Measurements from ENCODE around the gene MBOAT2. TPM values are rescaled to one million over a fixed set of nuclear protein-coding genes. Genes with fewer than 3 reads are reported as not detected.
"Not testable (repeated sequence)": the region's sequence is repeated elsewhere in the genome, so short reads cannot be mapped to it uniquely, and the experiment has no call there.

Gene MBOAT2
- total RNA-seq (10 to 100 TPM; 12.9 to 34.9 (median 17.3) TPM), polyA plus RNA-seq (10 to 100 TPM in 1 of 2 donors, 1 to 10 TPM in 1; 4.5 to 16.1 TPM)
- long read RNA-seq, donor 1, full-length matches to known transcripts: 18 of 42 reads
- long read RNA-seq, donor 1, partial matches to known transcripts: 0 of 42 reads
- long read RNA-seq, donor 1, other reads (novel, unspliced or antisense): 24 of 42 reads
- long read RNA-seq, donor 2, full-length matches to known transcripts: 25 of 41 reads
- long read RNA-seq, donor 2, partial matches to known transcripts: 3 of 41 reads
- long read RNA-seq, donor 2, other reads (novel, unspliced or antisense): 13 of 41 reads
- long read RNA-seq, donor 3, full-length matches to known transcripts: 36 of 59 reads
- long read RNA-seq, donor 3, partial matches to known transcripts: 2 of 59 reads
- long read RNA-seq, donor 3, other reads (novel, unspliced or antisense): 21 of 59 reads

GRCh38 chr2:9003616-9004337 lies at the start of gene MBOAT2:
Gene MBOAT2, minus strand, starts transcription at chr2:9003684. Its CDS starts 70 bp downstream, at chr2:9003614.
- WGBS, 4 donors: 0 to 1% (median 1%) methylated on average over 12 to 103 of the region's 104 CpGs
- peak; percentile 92 to 99 (median 98) for ATAC-seq
- Histone ChIP-seq H3K36me3 (no peaks in the 10 kb centered on the region), H3K27ac (peak within 1 kb of the TSS in 11 of 12 donors; percentile 47 to 87 (median 76)), H3K27me3 (no peaks in the 10 kb centered on the region), H3K9me3 (no peaks in the 10 kb centered on the region), H3K4me3 (peak within 1 kb of the TSS; percentile 60 to 96 (median 74)), H3K4me1 (peaks cover 0 to 21% (median 3%) of the 10 kb centered on the region in 12 donors)
- TF ChIP-seq CTCF (IDR thresholded peaks at IDR 0.05): no peak
- TF ChIP-seq POLR2A (IDR thresholded peaks at IDR 0.05): peak in 1 of 2 donors; percentile 73
- intact Hi-C loops (cut with DNase I): loop anchor here in 2 of 10 donors (2.0 to 10.0 kb wide), 2 partner anchors 91 to 169 kb away; partner anchors contain the start of gene KIDINS220 (in 1 of the 2)
- DNase-seq: peak; percentile 90 to 94 (median 90)

GRCh38 chr2:9052821-9053533 lies 49.5 kb upstream of the MBOAT2 start:
- ATAC-seq (no peak), DNase-seq (no peak)
- Histone ChIP-seq H3K27me3 (no peaks in the 10 kb centered on the region), H3K27ac (no peak overlapping the region), H3K4me1 (no peaks in the 10 kb centered on the region), H3K4me3 (no peak overlapping the region), H3K36me3 (no peaks in the 10 kb centered on the region), H3K9me3 (peaks cover 0 to 3% (median 0%) of the 10 kb centered on the region in 12 donors)
- TF ChIP-seq CTCF (IDR thresholded peaks at IDR 0.05): no peak
- no peak for TF ChIP-seq POLR2A (IDR thresholded peaks at IDR 0.05)
- intact Hi-C loops (cut with DNase I): no loop called here
- WGBS, 4 donors: 92 to 96% (median 93%) methylated on average over 6 of the region's 6 CpGs

GRCh38 chr2:9051451-9051850 lies 48.0 kb upstream of the MBOAT2 start:
- H3K4me1 ChIP-seq; H3K27ac ChIP-seq; ATAC-seq; H3K4me3 ChIP-seq; H3K36me3 ChIP-seq; H3K9me3 ChIP-seq; intact Hi-C loops (cut with DNase I); H3K27me3 ChIP-seq; DNase-seq: not testable (repeated sequence)
- WGBS, 4 donors: 94 to 96% (median 95%) methylated on average over 5 of the region's 5 CpGs

GRCh38 chr2:9050122-9050809 lies 46.8 kb upstream of the MBOAT2 start:
- no peak overlapping the region for H3K4me3 ChIP-seq
- ATAC-seq (no peak), DNase-seq (no peak)
- H3K9me3 ChIP-seq: peaks cover 0 to 5% (median 0%) of the 10 kb centered on the region in 12 donors
- no peaks in the 10 kb centered on the region for H3K27me3 ChIP-seq
- H3K27ac ChIP-seq: no peak overlapping the region
- H3K4me1 ChIP-seq: no peaks in the 10 kb centered on the region
- WGBS, 4 donors: 51 to 58% (median 54%) methylated on average over 10 of the region's 10 CpGs
- TF ChIP-seq POLR2A (IDR thresholded peaks at IDR 0.05) (no peak), CTCF (IDR thresholded peaks at IDR 0.05) (no peak)
- intact Hi-C loops (cut with DNase I): no loop called here
- H3K36me3 ChIP-seq: no peaks in the 10 kb centered on the region
